SKM-1 (cell line): ENCODE results near the gene POTED.
"Not testable (repeated sequence)": the region's sequence is repeated elsewhere in the genome, so short reads cannot be mapped to it uniquely, and the experiment has no call there.

Experiments
- DNase-seq: peaks from one replicate; lab custom pipeline; 2025; ENCODE audit not compliant: unreplicated experiment; lab: John Stamatoyannopoulos, UW

The POTED gene

GRCh38 chr21:13609477-13609876 lies at the start of gene POTED:
Gene POTED, plus strand, starts transcription at chr21:13609777. Its CDS starts 452 bp downstream, at chr21:13610229.
- DNase-seq: not testable (repeated sequence)

GRCh38 chr21:13650101-13650500 lies 40.5 kb downstream of the POTED start:
- DNase-seq: not testable (repeated sequence)

- DNase-seq: not testable (repeated sequence)
These were observed 42.2 kb downstream of the POTED start for GRCh38 chr21:13651746-13652145.
